ENCODE measurements around the gene ST6GAL1. TPM values are rescaled to one million over a fixed set of nuclear protein-coding genes. Genes with fewer than 3 reads are reported as not detected.

ST6GAL1 gene
- total RNA-seq, 1 donor from 2014 or later: 156 TPM

GRCh38 chr3:186917512-186918312, 12.6 kb upstream of the ST6GAL1 start:
- Mint-ChIP-seq H3K9me3 (ENCODE audit: unreplicated experiment) (no peaks in the 10 kb centered on the region), H3K4me1 (ENCODE audit: low read depth, unreplicated experiment) (peaks cover 13% of the 10 kb centered on the region), H3K36me3 (ENCODE audit: unreplicated experiment) (no peaks in the 10 kb centered on the region), H3K4me3 (ENCODE audit: unreplicated experiment) (no peak overlapping the region), H3K27ac (ENCODE audit: unreplicated experiment) (no peak overlapping the region), H3K27me3 (ENCODE audit: unreplicated experiment) (peaks cover 4% of the 10 kb centered on the region)
- no peak for DNase-seq
- no peak for TF ChIP-seq CTCF (IDR thresholded peaks at IDR 0.05; ENCODE audit: partially characterized antibody, unreplicated experiment)

GRCh38 chr3:186920301-186920700, 10.0 kb upstream of the ST6GAL1 start:
- H3K4me1 Mint-ChIP-seq (ENCODE audit: low read depth, unreplicated experiment): peaks cover 17% of the 10 kb centered on the region
- H3K4me3 Mint-ChIP-seq (ENCODE audit: unreplicated experiment): no peak overlapping the region
- no peaks in the 10 kb centered on the region for H3K9me3 Mint-ChIP-seq (ENCODE audit: unreplicated experiment)
- TF ChIP-seq CTCF (IDR thresholded peaks at IDR 0.05; ENCODE audit: partially characterized antibody, unreplicated experiment): no peak
- no peaks in the 10 kb centered on the region for H3K36me3 Mint-ChIP-seq (ENCODE audit: unreplicated experiment)
- H3K27me3 Mint-ChIP-seq (ENCODE audit: unreplicated experiment): peaks cover 4% of the 10 kb centered on the region
- DNase-seq: no peak
- H3K27ac Mint-ChIP-seq (ENCODE audit: unreplicated experiment): no peak overlapping the region

- no peak for TF ChIP-seq CTCF (IDR thresholded peaks at IDR 0.05; ENCODE audit: partially characterized antibody, unreplicated experiment)
- no peak overlapping the region for H3K4me3 Mint-ChIP-seq (ENCODE audit: unreplicated experiment)
- H3K27ac Mint-ChIP-seq (ENCODE audit: unreplicated experiment): no peak overlapping the region
- DNase-seq: no peak
- peaks cover 4% of the 10 kb centered on the region for H3K27me3 Mint-ChIP-seq (ENCODE audit: unreplicated experiment)
- no peaks in the 10 kb centered on the region for H3K36me3 Mint-ChIP-seq (ENCODE audit: unreplicated experiment)
- no peaks in the 10 kb centered on the region for H3K9me3 Mint-ChIP-seq (ENCODE audit: unreplicated experiment)
- H3K4me1 Mint-ChIP-seq (ENCODE audit: low read depth, unreplicated experiment): peaks cover 22% of the 10 kb centered on the region
These were observed 9.5 kb upstream of the ST6GAL1 start for GRCh38 chr3:186920796-186921195.

GRCh38 chr3:186921578-186921977, 8.7 kb upstream of the ST6GAL1 start:
- Mint-ChIP-seq H3K27ac (ENCODE audit: unreplicated experiment) (peak overlapping the region; percentile 77), H3K27me3 (ENCODE audit: unreplicated experiment) (peaks cover 6% of the 10 kb centered on the region), H3K4me3 (ENCODE audit: unreplicated experiment) (peak overlapping the region; percentile 15), H3K36me3 (ENCODE audit: unreplicated experiment) (no peaks in the 10 kb centered on the region), H3K4me1 (ENCODE audit: low read depth, unreplicated experiment) (peaks cover 24% of the 10 kb centered on the region), H3K9me3 (ENCODE audit: unreplicated experiment) (no peaks in the 10 kb centered on the region)
- TF ChIP-seq CTCF (IDR thresholded peaks at IDR 0.05; ENCODE audit: partially characterized antibody, unreplicated experiment): no peak
- DNase-seq: no peak

GRCh38 chr3:186922224-186922623, 8.1 kb upstream of the ST6GAL1 start:
- no peak for DNase-seq
- Mint-ChIP-seq H3K4me3 (ENCODE audit: unreplicated experiment) (no peak overlapping the region), H3K27ac (ENCODE audit: unreplicated experiment) (peak overlapping the region; percentile 77), H3K27me3 (ENCODE audit: unreplicated experiment) (peaks cover 6% of the 10 kb centered on the region), H3K9me3 (ENCODE audit: unreplicated experiment) (no peaks in the 10 kb centered on the region), H3K4me1 (ENCODE audit: low read depth, unreplicated experiment) (peaks cover 24% of the 10 kb centered on the region), H3K36me3 (ENCODE audit: unreplicated experiment) (no peaks in the 10 kb centered on the region)
- TF ChIP-seq CTCF (IDR thresholded peaks at IDR 0.05; ENCODE audit: partially characterized antibody, unreplicated experiment): no peak
